Naive thymus-derived CD8-positive, alpha-beta T cell (primary cell): ENCODE data around the gene NINL. TPM values are rescaled to one million over a fixed set of nuclear protein-coding genes. Genes with fewer than 3 reads are reported as not detected.
"Not testable (repeated sequence)": the region's sequence is repeated elsewhere in the genome, so short reads cannot be mapped to it uniquely, and the experiment has no call there.

Experiments
- ATAC-seq, 2 donors: fragments of 150-1000 bp; cut with Tn5 transposase in 1 of 2; sonication (Bioruptor Pico), chemical (Tn5 transposase) in 1 of 2; 1 replicate in 1 of 2; 2 replicates in 1 of 2; pipeline ENCODE4 v1.10.0; 2021; ENCODE audit warnings: mild to moderate bottlenecking in 2 of 2, moderate library complexity in 2 of 2
- POLR2A ChIA-PET: fragments of 350-600 bp; sonication (Branson Sonifier 250); formaldehyde crosslinking; loops from one replicate; lab custom pipeline; 2021; ENCODE audit warnings: antibody characterized with exemption; lab: Charles Lee
- DNase-seq, 10 donors: peaks; one replicate each; pipeline versions ENCODE4 v3.0.0 to v3.0.0-alpha.2; 2020 to 2022
- H3K27ac Mint-ChIP-seq, 10 donors: one replicate each; pipeline ENCODE4 v1.8.0; 2020 to 2022; ENCODE audit warnings: mild to moderate bottlenecking in 10 of 10, mixed read lengths in 10 of 10, moderate library complexity in 4 of 10, inconsistent platforms in 1 of 10
- H3K27me3 Mint-ChIP-seq, 5 donors: one replicate each; pipeline ENCODE4 v1.8.0; 2021 to 2022; ENCODE audit warnings: mixed read lengths in 5 of 5
- H3K36me3 Mint-ChIP-seq, 3 donors: one replicate each; pipeline ENCODE4 v1.8.0; 2020 to 2022; ENCODE audit warnings: mixed read lengths in 3 of 3, mild to moderate bottlenecking in 2 of 3, inconsistent platforms in 1 of 3
- H3K4me1 Mint-ChIP-seq, 4 donors: one replicate each; pipeline ENCODE4 v1.8.0; 2021 to 2022; ENCODE audit warnings: mixed read lengths in 4 of 4
- H3K4me3 Mint-ChIP-seq, 10 donors: one replicate each; pipeline ENCODE4 v1.8.0; 2020 to 2022; ENCODE audit warnings: mild to moderate bottlenecking in 10 of 10, mixed read lengths in 10 of 10, moderate library complexity in 6 of 10, inconsistent platforms in 1 of 10
- H3K9me3 Mint-ChIP-seq, 9 donors: one replicate each; pipeline ENCODE4 v1.8.0; 2020 to 2022; ENCODE audit warnings: mixed read lengths in 9 of 9, mild to moderate bottlenecking in 3 of 9, inconsistent platforms in 1 of 9, moderate library complexity in 1 of 9
- polyA plus RNA-seq, 3 donors: library from polyadenylated mRNA; unstranded; fragments of 300-500 nt; fragmentation: Illumina TruSeq; gene quantifications; one replicate each; pipeline ENCODE4 v1.2.3, GENCODE V29; 2021
- total RNA-seq, 8 experiments: library from RNA in 2 of 8; stranded (reverse) in 2 of 8; gene quantifications; one replicate each; pipeline ENCODE4 v1.2.3 and lab custom pipeline; 2021 to 2026

Gene NINL
- total and polyA plus RNA-seq, 5 experiments from 2014 or later: 0.21 to 6.8 (median 0.96) TPM

DNA sequence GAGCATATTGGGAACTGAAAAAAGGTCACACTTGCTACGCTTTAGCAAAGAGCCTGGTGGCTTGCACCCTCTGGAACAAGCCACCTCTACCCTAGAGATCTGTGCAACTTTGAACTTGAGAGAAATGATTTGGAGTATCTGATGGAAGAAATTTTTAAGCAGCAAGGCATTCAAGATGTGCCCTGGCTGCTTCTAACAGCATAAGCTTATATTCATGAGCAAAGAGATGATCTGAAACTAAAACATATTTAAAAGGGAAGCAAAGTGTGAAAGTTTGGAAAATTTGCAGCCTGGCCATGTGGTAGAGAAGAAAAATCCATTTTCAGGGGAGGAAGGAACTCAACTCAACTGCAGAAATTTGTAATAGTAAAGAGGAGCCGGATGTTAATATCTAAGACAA is 71.1 kb downstream of the NINL start:
- H3K27ac Mint-ChIP-seq: no peak overlapping the region
- peaks cover 34 to 81% (median 42%) of the 10 kb centered on the region in 3 donors for H3K36me3 Mint-ChIP-seq
- DNase-seq (no peak), ATAC-seq (no peak)
- H3K4me1 Mint-ChIP-seq: no peaks in the 10 kb centered on the region
- POLR2A ChIA-PET: no interaction called here
- no peak overlapping the region for H3K4me3 Mint-ChIP-seq
- H3K9me3 Mint-ChIP-seq: peaks cover 14 to 58% (median 42%) of the 10 kb centered on the region in 9 donors
- no peaks in the 10 kb centered on the region for H3K27me3 Mint-ChIP-seq

DNA sequence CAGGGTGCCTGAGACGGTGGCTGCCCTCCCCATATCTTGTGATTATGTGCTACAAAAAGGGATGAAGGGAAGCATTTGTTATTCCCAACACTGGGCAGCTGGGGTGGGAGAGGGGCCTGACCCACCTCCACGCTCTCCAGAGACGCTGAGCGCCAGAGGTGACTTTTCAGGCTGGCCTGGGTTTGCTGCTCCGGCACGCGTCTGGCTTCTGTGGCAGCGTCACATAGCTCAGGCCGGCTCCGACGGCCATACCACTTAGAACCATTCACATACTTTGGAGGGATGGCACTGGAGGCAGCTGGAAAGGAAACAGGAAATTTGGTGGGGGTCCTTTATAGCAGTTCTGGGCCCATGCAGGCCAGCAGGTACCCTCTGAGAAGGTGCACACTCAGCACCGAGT is 72.6 kb downstream of the NINL start:
- Mint-ChIP-seq H3K27ac (no peak overlapping the region), H3K9me3 (peaks cover 11 to 53% (median 42%) of the 10 kb centered on the region in 9 donors), H3K4me3 (no peak overlapping the region), H3K36me3 (peaks cover 36 to 80% (median 42%) of the 10 kb centered on the region in 3 donors), H3K27me3 (no peaks in the 10 kb centered on the region), H3K4me1 (no peaks in the 10 kb centered on the region)
- ATAC-seq (no peak), DNase-seq (no peak)
- POLR2A ChIA-PET: no interaction called here

DNA sequence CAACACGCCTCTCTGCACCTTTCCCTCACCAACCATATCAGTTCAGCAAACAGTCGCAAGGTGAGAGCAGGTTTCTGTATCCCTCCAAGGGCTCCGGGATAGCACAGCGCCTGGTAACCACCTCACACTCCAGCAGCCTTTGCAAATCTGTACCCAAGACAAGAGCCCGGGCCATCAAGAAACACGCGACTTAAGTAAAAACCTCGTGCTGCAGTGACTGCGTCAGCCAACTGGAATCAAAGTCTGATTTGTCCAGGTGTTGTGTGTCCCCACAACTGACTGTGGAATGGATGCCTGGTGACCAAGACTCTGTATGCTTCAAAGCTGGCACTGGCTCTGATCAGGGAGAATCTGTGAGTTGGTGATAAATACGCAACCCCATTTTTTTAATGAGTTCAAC is 74.1 kb downstream of the NINL start:
- Mint-ChIP-seq H3K9me3 (peaks cover 11 to 40% (median 35%) of the 10 kb centered on the region in 9 donors), H3K27ac (no peak overlapping the region), H3K36me3 (peaks cover 33 to 65% (median 37%) of the 10 kb centered on the region in 3 donors), H3K27me3 (no peaks in the 10 kb centered on the region), H3K4me1 (no peaks in the 10 kb centered on the region), H3K4me3 (no peak overlapping the region)
- DNase-seq (no peak), ATAC-seq (no peak)
- POLR2A ChIA-PET: no interaction called here

DNA sequence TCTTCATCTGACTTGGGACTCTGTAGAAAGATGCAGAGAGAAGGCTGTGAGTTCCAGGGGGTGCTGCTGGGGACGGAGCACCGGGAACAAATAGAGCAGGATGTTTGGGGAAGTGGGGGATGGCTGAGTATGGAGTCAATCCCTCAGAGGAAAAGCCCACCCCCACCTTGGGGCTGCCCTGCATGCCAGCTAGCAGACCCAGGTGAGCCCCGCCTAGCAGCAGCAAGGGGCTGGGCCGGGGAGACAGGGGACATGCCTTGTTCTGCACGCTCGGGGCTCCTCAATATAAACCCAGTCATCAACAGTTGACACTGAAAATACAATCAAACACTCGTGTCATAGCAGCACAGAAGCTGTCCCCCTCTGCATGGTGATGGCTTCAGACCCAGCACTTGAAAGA is 74.6 kb downstream of the NINL start:
- peaks cover 31 to 61% (median 34%) of the 10 kb centered on the region in 3 donors for H3K36me3 Mint-ChIP-seq
- no peak overlapping the region for H3K4me3 Mint-ChIP-seq
- DNase-seq: no peak
- POLR2A ChIA-PET: interaction anchor here (0.6 kb wide), 1 partner anchor 144 kb away, joined by 3 read pairs; no protein-coding TSS in a partner anchor
- H3K4me1 Mint-ChIP-seq: no peaks in the 10 kb centered on the region
- peaks cover 11 to 35% (median 30%) of the 10 kb centered on the region in 9 donors for H3K9me3 Mint-ChIP-seq
- no peaks in the 10 kb centered on the region for H3K27me3 Mint-ChIP-seq
- no peak for ATAC-seq
- no peak overlapping the region for H3K27ac Mint-ChIP-seq

DNA sequence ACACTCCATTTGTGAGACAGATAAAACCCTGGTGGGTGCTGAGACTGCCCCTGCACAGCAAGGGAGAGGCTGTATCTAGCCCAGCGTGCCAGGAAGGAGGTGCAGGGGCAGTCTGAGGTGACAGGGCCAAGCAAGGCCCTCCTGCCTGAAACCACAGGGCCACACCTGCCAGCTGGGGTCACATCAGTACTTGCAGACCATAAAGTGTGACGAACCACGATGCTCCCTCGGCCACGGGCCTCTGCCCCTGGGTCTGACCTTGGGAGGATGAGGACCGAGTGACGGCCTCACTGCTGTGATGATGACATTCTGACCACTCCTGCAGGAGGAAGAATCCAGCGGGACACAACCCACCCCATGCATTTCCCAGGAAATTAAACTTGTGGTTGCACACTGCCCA is 75.1 kb downstream of the NINL start:
- Mint-ChIP-seq H3K9me3 (peaks cover 8 to 30% (median 25%) of the 10 kb centered on the region in 9 donors), H3K4me1 (no peaks in the 10 kb centered on the region), H3K27ac (no peak overlapping the region), H3K4me3 (no peak overlapping the region), H3K36me3 (peaks cover 26 to 55% (median 30%) of the 10 kb centered on the region in 3 donors), H3K27me3 (no peaks in the 10 kb centered on the region)
- POLR2A ChIA-PET: interaction anchor here (0.6 kb wide), 1 partner anchor 145 kb away, joined by 3 read pairs; no protein-coding TSS in a partner anchor
- no peak for DNase-seq
- no peak for ATAC-seq

DNA sequence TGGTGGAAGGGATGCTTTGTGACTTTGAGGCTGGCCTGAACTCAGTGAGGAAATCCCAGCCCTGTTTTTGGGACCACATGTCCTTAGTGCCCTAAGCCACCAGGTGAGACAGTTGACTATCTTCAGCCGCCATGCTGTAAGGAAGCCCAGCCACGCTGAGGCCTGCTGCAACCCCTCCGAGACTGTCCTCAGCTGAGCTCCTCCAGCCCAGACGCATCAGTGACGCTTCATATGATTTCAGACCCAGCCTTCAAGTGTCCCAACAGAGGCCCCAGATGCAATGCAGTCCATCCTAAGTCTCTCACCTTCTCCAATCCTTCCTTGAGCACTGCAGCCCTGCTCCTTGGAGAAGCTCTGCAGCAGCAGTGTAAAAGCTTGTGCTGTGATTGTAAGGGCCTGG is 76.2 kb downstream of the NINL start:
- ATAC-seq: no peak
- Mint-ChIP-seq H3K4me3 (no peak overlapping the region), H3K9me3 (peaks cover 5 to 19% (median 16%) of the 10 kb centered on the region in 9 donors), H3K4me1 (no peaks in the 10 kb centered on the region), H3K36me3 (peaks cover 19 to 46% (median 23%) of the 10 kb centered on the region in 3 donors), H3K27me3 (no peaks in the 10 kb centered on the region), H3K27ac (no peak overlapping the region)
- no peak for DNase-seq
- POLR2A ChIA-PET: no interaction called here

DNA sequence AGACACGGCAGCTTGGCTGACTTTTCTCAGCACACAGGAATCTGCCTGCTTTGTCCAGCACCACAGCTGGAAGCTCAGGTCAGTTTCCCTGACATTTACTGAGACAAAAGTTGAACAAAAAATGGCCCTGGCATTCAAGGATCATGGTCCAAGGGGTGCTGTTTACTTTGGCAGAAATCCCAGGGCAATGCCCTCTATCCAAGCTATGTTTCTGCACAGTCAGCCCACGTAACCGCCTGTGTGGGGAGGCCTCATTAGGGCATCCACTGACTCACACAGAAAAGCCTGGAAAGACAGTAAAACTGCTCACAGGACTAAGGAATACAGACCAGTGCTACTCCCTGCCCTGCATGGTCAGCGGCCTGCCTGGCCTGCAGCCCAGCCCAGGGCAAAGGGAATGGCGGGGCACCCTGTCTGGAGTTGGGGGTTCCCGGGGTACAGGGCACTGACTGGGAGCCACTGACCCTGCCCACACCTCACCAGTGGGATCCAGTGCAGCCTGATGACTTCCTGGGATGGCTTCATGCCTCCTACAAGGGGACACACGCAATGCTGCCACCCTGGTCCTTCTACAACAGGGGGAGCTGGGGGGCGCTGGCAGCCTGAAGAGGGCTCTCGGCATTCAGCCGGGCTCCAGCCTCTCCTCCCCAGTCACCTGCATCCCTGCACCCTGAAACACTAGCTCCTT is 77.1 kb downstream of the NINL start:
- POLR2A ChIA-PET: no interaction called here
- Mint-ChIP-seq H3K4me1 (no peaks in the 10 kb centered on the region), H3K9me3 (peaks cover 0 to 10% (median 8%) of the 10 kb centered on the region in 9 donors), H3K27me3 (no peaks in the 10 kb centered on the region), H3K27ac (no peak overlapping the region), H3K4me3 (no peak overlapping the region), H3K36me3 (peaks cover 12 to 38% (median 23%) of the 10 kb centered on the region in 3 donors)
- DNase-seq (no peak), ATAC-seq (no peak)

DNA sequence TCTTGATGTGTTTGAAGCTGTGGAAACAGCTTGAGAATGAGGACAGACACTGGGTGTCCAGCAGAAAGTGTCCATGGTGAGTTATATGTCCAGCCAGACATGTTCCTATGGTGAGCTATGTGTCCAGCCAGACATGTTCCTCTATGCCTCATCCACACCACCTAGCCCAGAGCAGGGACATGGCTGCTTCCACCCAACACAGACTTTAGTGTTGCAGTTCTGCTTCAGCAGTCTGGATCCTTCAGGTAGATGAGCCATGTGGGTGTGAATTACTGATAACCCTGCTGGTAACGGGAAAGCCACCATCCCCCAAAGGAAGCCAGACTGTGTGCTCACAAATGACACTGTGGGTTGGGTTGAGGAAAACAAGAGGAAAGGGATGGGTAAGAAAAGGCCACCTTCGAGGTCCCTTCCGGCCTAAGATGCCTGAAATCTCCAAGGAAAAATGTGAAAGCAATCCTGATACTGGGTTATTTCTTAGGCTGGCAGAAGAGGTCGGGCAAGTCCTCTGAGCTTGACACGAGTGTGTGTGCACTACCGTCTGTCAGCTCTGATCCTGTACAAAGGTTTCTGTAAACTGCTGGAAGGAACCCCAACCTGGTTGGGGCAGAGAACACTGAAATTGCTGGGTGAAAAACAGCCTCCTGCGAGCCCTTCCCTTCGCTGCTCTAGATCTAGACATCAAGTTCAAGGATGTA is 77.8 kb downstream of the NINL start:
- no peak overlapping the region for H3K4me3 Mint-ChIP-seq
- no peaks in the 10 kb centered on the region for H3K27me3 Mint-ChIP-seq
- no peaks in the 10 kb centered on the region for H3K4me1 Mint-ChIP-seq
- POLR2A ChIA-PET: no interaction called here
- H3K36me3 Mint-ChIP-seq: peaks cover 6 to 31% (median 17%) of the 10 kb centered on the region in 3 donors
- H3K9me3 Mint-ChIP-seq: peaks cover 0 to 6% (median 1%) of the 10 kb centered on the region in 9 donors
- DNase-seq (no peak), ATAC-seq (no peak)
- H3K27ac Mint-ChIP-seq: no peak overlapping the region

DNA sequence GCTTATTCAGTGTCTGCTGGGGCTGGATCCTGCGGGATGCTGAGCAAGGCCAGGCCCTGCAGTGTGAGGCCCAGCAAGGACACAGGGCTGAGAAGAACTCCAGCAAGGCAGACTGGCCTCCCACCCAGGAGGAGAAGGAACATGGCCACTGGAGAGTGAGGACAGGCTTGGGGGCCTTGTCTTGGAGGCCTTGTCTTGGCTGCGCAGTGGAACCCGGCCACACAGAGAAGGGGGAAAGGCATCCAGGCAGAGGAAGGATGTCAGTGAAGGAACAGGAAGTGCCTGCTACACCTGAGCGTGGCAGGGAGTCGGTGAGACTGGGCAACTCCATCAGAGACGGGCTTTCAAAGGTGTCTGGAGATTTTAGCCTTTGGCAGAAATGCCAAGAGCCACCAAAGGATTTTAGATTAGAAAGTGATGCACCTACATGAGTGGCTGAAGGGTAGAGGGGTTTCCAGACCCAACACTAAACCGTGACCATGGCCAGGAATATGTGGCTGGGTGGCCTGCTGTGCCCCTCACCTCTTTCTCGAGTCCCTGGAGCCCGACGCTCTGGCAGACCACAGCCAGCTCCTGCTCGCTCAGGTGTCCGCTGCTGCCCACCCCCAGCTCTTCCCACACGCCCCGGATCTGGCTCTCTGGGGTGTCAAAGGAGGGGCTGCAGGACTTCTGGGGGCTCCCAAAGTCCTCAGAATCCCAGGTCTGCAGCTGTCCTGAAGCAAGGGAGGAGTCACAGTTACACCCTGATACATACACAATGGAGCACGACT is 80.8 kb downstream of the NINL start:
- H3K27me3 Mint-ChIP-seq: no peaks in the 10 kb centered on the region
- POLR2A ChIA-PET: interaction anchor here (0.6 kb wide), 1 partner anchor 45 kb away, joined by 3 read pairs; no protein-coding TSS in a partner anchor
- ATAC-seq (no peak), DNase-seq (no peak)
- peaks cover 0 to 2% (median 0%) of the 10 kb centered on the region in 4 donors for H3K4me1 Mint-ChIP-seq
- H3K4me3 Mint-ChIP-seq: no peak overlapping the region
- H3K36me3 Mint-ChIP-seq: peaks cover 0 to 11% (median 9%) of the 10 kb centered on the region in 3 donors
- peaks cover 0 to 1% (median 0%) of the 10 kb centered on the region in 9 donors for H3K9me3 Mint-ChIP-seq
- H3K27ac Mint-ChIP-seq: peak overlapping the region in 3 of 10 donors; percentile 1 to 57 (median 34)

DNA sequence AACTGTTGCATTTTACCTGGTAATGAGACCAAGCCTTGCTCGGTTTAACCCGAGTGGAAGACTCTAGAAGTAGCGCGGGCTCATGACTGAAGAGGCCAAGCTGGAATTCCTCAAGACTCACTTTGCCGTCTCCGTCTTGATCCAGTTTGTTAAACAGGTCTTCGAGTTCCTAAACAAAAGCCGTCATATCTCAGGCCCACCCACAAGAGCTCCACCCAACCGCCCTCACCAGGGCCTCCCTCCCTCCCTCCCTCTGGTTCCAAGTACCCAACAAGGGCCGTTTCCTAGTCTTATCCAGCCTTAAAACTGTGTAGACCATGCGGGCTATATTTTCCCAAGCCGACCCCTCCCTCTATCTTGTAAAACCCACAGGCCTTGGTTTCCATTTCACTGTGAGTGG is 81.4 kb downstream of the NINL start:
- Mint-ChIP-seq H3K4me3 (no peak overlapping the region), H3K27me3 (no peaks in the 10 kb centered on the region)
- no peak for ATAC-seq

DNA sequence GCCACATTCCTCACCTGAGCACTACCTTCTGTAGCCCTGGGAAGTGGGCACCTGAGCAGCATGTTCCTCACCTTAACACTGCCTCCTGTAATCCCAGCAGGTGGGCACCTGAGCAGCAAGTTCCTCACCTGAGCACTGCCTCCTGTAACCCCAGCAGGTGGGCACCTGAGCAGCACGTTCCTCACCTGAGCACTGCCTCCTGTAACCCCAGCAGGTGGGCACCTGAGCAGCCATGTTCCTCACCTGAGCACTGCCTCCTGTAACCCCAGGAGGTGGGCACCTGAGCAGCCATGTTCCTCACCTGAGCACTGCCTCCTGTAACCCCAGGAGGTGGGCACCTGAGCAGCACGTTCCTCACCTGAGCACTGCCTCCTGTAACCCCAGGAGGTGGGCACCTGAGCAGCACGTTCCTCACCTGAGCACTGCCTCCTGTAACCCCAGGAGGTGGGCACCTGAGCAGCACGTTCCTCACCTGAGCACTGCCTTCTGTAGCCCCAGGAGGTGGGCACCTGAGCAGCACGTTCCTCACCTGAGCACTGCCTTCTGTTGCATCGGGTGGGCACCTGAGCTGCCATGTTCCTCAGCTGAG is 82.2 kb downstream of the NINL start:
- H3K9me3 Mint-ChIP-seq, H3K27me3 Mint-ChIP-seq, H3K4me1 Mint-ChIP-seq, H3K27ac Mint-ChIP-seq, DNase-seq, POLR2A ChIA-PET, H3K36me3 Mint-ChIP-seq, ATAC-seq, H3K4me3 Mint-ChIP-seq: not testable (repeated sequence)

More for the DNA sequence above, 81.4 kb downstream of the NINL start:
- no peaks in the 10 kb centered on the region for H3K9me3 Mint-ChIP-seq
- peaks cover 0 to 4% (median 3%) of the 10 kb centered on the region in 3 donors for H3K36me3 Mint-ChIP-seq
- DNase-seq: no peak
- POLR2A ChIA-PET: interaction anchor here (0.6 kb wide), 1 partner anchor 46 kb away, joined by 3 read pairs; no protein-coding TSS in a partner anchor
- peak overlapping the region in 2 of 10 donors; percentile 1 to 34 for H3K27ac Mint-ChIP-seq
- H3K4me1 Mint-ChIP-seq: peaks cover 0 to 2% (median 0%) of the 10 kb centered on the region in 4 donors

DNA sequence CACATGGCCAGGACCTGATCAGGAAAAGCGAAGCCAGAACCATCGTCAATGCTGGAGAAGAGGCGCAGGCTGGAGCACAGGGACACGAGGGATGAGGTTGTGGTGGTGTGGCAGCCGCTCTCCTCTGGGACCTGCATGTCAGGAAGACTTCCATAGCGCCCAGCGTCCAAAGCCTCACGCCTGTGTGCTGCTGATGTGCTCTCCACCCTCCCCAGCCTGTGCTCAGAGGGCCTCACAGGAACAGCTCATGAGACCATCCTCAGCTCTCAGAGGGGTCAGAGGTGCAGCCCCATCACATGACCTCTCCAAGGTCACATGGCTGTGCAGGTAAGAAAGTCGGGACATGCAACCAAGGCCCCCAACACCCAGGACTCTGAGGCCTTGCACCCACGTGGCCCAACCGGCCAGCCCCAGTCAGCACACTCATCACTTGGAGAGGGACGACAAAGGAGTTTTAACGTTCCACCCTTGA is 84.4 kb downstream of the NINL start:
- no peak for ATAC-seq
- H3K4me1 Mint-ChIP-seq: peaks cover 0 to 2% (median 0%) of the 10 kb centered on the region in 4 donors
- no peak overlapping the region for H3K27ac Mint-ChIP-seq
- POLR2A ChIA-PET: no interaction called here
- no peaks in the 10 kb centered on the region for H3K9me3 Mint-ChIP-seq
- no peak overlapping the region for H3K4me3 Mint-ChIP-seq
- no peak for DNase-seq
- no peaks in the 10 kb centered on the region for H3K27me3 Mint-ChIP-seq
- peaks cover 0 to 3% (median 2%) of the 10 kb centered on the region in 3 donors for H3K36me3 Mint-ChIP-seq
